Astrocyte (in vitro differentiated cells and primary cell): ENCODE results near the gene ZNF17. TPM values are rescaled to one million over a fixed set of nuclear protein-coding genes. Genes with fewer than 3 reads are reported as not detected.
A peak's percentile ranks its signal among the peaks of the same experiment; 100 is the strongest.

Experiments used
- DNase-seq: peaks from one replicate; pipeline ENCODE4 v3.0.0-alpha.2; 2010; ENCODE audit warnings: low read depth
- FAIRE-seq: peaks from 2 replicates; lab custom pipeline; 2011; peaks lifted over from hg19 to GRCh38; lab: Jason Lieb, UNC
- H2AFZ ChIP-seq: 2 replicates; pipeline ENCODE4 v1.6.0; 2012; ENCODE audit warnings: low read depth, low read length, inconsistent platforms
- H3K27ac ChIP-seq: 2 replicates; pipeline ENCODE4 v1.5.1; 2011; ENCODE audit warnings: low read depth, low read length, inconsistent platforms
- H3K27me3 ChIP-seq: 2 replicates; pipeline ENCODE4 v1.6.0; 2011; ENCODE audit warnings: low read length, inconsistent platforms; ENCODE audit not compliant: insufficient read depth
- H3K36me3 ChIP-seq: 2 replicates; pipeline ENCODE4 v1.5.1; 2011; ENCODE audit warnings: low read length, inconsistent platforms; ENCODE audit not compliant: insufficient read depth
- H3K4me1 ChIP-seq: 2 replicates; pipeline ENCODE4 v1.5.1; 2011; ENCODE audit warnings: low read length, inconsistent platforms; ENCODE audit not compliant: insufficient read depth
- H3K4me2 ChIP-seq: 2 replicates; pipeline ENCODE4 v1.6.0; 2012; ENCODE audit warnings: low read length, inconsistent platforms
- H3K4me3 ChIP-seq: 2 replicates; pipeline ENCODE4 v1.5.1; 2011; ENCODE audit warnings: low read depth, mild to moderate bottlenecking, low read length, inconsistent platforms; ENCODE audit not compliant: insufficient read depth
- H3K79me2 ChIP-seq: 2 replicates; pipeline ENCODE4 v1.6.0; 2012; ENCODE audit warnings: mild to moderate bottlenecking, low read length, inconsistent platforms; ENCODE audit not compliant: insufficient read depth
- H3K9ac ChIP-seq: 2 replicates; pipeline ENCODE4 v1.6.0; 2012; ENCODE audit warnings: mild to moderate bottlenecking, low read length, inconsistent platforms
- H3K9me3 ChIP-seq: 2 replicates; pipeline ENCODE4 v1.5.1; 2012; ENCODE audit warnings: low read depth, mild to moderate bottlenecking, low read length, inconsistent platforms; ENCODE audit not compliant: insufficient read depth
- H4K20me1 ChIP-seq: 2 replicates; pipeline ENCODE4 v1.6.0; 2012; ENCODE audit warnings: low read length, inconsistent platforms; ENCODE audit not compliant: insufficient read depth
- H3K27ac Mint-ChIP-seq: one replicate; pipeline ENCODE4 v1.8.0; 2021; ENCODE audit warnings: mild to moderate bottlenecking, mixed read lengths; ENCODE audit not compliant: unreplicated experiment
- H3K27me3 Mint-ChIP-seq: one replicate; pipeline ENCODE4 v1.8.0; 2021; ENCODE audit warnings: low read depth, mixed read lengths; ENCODE audit not compliant: unreplicated experiment
- H3K36me3 Mint-ChIP-seq: one replicate; pipeline ENCODE4 v1.8.0; 2021; ENCODE audit warnings: low read depth, mixed read lengths; ENCODE audit not compliant: unreplicated experiment
- H3K4me1 Mint-ChIP-seq: one replicate; pipeline ENCODE4 v1.8.0; 2021; ENCODE audit warnings: low read depth, mixed read lengths; ENCODE audit not compliant: unreplicated experiment
- H3K4me3 Mint-ChIP-seq: one replicate; pipeline ENCODE4 v1.8.0; 2021; ENCODE audit warnings: mild to moderate bottlenecking, moderate library complexity, mixed read lengths; ENCODE audit not compliant: unreplicated experiment
- H3K9me3 Mint-ChIP-seq: one replicate; pipeline ENCODE4 v1.8.0; 2021; ENCODE audit warnings: mild to moderate bottlenecking, mixed read lengths; ENCODE audit not compliant: unreplicated experiment
- EZH2 ChIP-seq: IDR thresholded peaks from 2 replicates; pipeline ENCODE4 v1.6.1; 2012; ENCODE audit warnings: mild to moderate bottlenecking, low read length, inconsistent platforms; ENCODE audit not compliant: insufficient read depth
- total RNA-seq: library from RNA; stranded (reverse); gene quantifications from 2 replicates; pipeline ENCODE4 v1.2.1, GENCODE V29; 2021
- TF ChIP-seq, protein P1 (sequence below): IDR thresholded peaks from 2 replicates; pipeline ENCODE4 v1.5.1; 2011; ENCODE audit warnings: low read depth, mild to moderate bottlenecking, inconsistent platforms, low read length, moderate library complexity; ENCODE audit not compliant: insufficient read depth

The ZNF17 gene
- total RNA-seq, 1 donor from 2014 or later, result 11.6 TPM

DNA sequence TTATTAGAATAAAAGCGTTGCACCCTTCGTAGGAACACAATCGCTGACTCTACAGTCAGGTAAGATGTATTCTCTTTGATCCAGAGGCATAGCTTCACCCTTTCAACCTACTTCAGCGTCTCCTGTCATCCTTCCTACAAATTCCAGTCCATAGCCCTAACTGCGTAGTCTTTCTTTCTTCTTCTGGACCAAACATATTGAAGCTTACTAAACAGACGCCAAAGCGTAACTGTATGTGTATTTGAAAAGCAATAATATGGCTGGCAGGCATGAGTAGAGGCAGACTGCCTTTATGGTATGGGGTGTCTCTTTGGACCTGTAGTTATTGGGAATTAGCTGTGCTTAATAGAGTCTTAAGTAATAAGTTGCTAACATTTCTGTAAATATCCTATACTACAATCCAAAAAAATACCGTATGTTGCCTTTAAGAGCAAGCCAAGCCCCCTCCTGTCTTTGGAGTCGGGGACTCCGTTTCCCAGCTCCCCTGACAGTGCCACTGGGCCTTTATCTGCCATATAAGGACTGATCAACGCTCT lies 21.7 kb upstream of the ZNF17 start:
- Mint-ChIP-seq H3K4me1 (peaks cover 7% of the 10 kb centered on the region), H3K36me3 (peaks cover 6% of the 10 kb centered on the region), H3K9me3 (peaks cover 2% of the 10 kb centered on the region), H3K27ac (peak overlapping the region; percentile 88), H3K27me3 (peaks cover 2% of the 10 kb centered on the region), H3K4me3 (peak overlapping the region; percentile 97)
- Histone ChIP-seq H3K4me1 (peaks cover 7% of the 10 kb centered on the region), H4K20me1 (peaks cover 19% of the 10 kb centered on the region), H2AFZ (peak overlapping the region; percentile 88), H3K36me3 (no peaks in the 10 kb centered on the region), H3K4me3 (peak overlapping the region; percentile 94), H3K27me3 (no peaks in the 10 kb centered on the region), H3K9ac (peak overlapping the region; percentile 96), H3K27ac (peak overlapping the region; percentile 93), H3K79me2 (peaks cover 42% of the 10 kb centered on the region), H3K9me3 (no peaks in the 10 kb centered on the region), H3K4me2 (peak overlapping the region; percentile 98)
- FAIRE-seq, result no peak
- TF ChIP-seq, protein P1, sequence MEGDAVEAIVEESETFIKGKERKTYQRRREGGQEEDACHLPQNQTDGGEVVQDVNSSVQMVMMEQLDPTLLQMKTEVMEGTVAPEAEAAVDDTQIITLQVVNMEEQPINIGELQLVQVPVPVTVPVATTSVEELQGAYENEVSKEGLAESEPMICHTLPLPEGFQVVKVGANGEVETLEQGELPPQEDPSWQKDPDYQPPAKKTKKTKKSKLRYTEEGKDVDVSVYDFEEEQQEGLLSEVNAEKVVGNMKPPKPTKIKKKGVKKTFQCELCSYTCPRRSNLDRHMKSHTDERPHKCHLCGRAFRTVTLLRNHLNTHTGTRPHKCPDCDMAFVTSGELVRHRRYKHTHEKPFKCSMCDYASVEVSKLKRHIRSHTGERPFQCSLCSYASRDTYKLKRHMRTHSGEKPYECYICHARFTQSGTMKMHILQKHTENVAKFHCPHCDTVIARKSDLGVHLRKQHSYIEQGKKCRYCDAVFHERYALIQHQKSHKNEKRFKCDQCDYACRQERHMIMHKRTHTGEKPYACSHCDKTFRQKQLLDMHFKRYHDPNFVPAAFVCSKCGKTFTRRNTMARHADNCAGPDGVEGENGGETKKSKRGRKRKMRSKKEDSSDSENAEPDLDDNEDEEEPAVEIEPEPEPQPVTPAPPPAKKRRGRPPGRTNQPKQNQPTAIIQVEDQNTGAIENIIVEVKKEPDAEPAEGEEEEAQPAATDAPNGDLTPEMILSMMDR, result no peak
- TF ChIP-seq EZH2, result no peak
- DNase-seq, result no peak

DNA sequence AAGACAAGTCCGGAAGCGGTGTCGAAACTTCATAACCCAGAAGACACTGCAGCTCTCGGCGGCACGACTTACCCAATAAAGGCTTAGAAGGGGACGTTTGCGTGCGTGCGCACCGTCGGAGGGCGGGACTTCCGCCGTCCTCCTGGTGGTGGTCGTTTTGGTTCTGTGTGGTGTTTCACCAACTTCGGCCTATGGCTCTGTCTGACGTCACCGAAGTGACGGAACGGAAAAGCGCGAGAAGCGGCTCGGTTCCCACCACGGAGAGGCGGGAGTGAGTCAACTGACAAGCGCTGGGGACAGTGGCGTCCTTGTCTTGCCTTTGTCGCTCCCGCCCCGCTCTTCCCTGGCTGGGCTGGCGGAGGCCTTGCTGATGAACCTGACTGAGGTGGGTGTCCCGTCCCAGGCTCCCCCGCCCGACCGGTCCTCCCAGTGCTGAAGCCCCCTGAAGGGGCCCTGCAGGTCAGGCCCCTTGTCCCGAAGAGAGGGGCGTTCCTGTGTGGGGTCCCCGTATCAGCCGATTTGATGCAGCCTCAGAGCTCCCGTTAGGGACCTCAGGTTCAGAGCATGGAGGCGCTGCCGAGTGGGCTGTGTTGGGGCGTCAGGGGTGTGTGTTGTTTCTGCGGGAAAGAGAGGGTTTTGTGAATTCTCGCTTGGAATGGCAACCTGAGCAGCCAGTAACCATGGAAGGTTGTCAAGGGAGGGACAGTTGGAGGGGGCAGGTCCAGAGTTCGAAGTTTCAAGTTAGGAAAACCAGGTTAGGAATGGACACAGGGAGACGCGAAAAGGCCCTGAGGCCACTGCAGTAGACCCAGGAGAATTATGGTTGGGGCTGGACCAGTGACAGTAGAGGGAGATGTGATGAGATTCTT lies 21.0 kb upstream of the ZNF17 start, which contains the start of gene ZNF548:
Gene ZNF548 (plus strand): TSS at position 125 of the 869 bp plus-strand sequence. CDS start 246 bp downstream, at position 371.
- no peaks in the 10 kb centered on the region for H3K36me3 ChIP-seq
- peaks cover 48% of the 10 kb centered on the region for H3K79me2 ChIP-seq
- Mint-ChIP-seq H3K4me3 (peak within 1 kb of the TSS; percentile 97), H3K27me3 (no peaks in the 10 kb centered on the region), H3K36me3 (peaks cover 12% of the 10 kb centered on the region), H3K4me1 (peaks cover 7% of the 10 kb centered on the region), H3K9me3 (peaks cover 2% of the 10 kb centered on the region), H3K27ac (peak within 1 kb of the TSS; percentile 88)
- H3K9ac ChIP-seq, result peak within 1 kb of the TSS; percentile 96
- peak within 1 kb of the TSS; percentile 93 for H3K27ac ChIP-seq
- no peaks in the 10 kb centered on the region for H3K27me3 ChIP-seq
- H2AFZ ChIP-seq, result peak within 1 kb of the TSS; percentile 88
- H4K20me1 ChIP-seq, result peaks cover 19% of the 10 kb centered on the region
- peak; percentile 34 for FAIRE-seq
- peaks cover 7% of the 10 kb centered on the region for H3K4me1 ChIP-seq
- H3K4me3 ChIP-seq, result peak within 1 kb of the TSS; percentile 94
- no peaks in the 10 kb centered on the region for H3K9me3 ChIP-seq
- TF ChIP-seq, protein P1, result peak; percentile 17
- TF ChIP-seq EZH2, result no peak
- H3K4me2 ChIP-seq, result peak within 1 kb of the TSS; percentile 98
- DNase-seq, result peak; percentile 99
